ENCODE results near the gene COL28A1. TPM values are rescaled to one million over a fixed set of nuclear protein-coding genes. Genes with fewer than 3 reads are reported as not detected.
A peak's percentile ranks its signal among the peaks of the same experiment; 100 is the strongest.

The COL28A1 gene
- total RNA-seq, 1 experiment from 2014 or later, result 7.3 TPM

- ChIA-PET CTCF (no interaction called here), POLR2A (no interaction called here)
- no peaks in the 10 kb centered on the region for H3K4me1 Mint-ChIP-seq (ENCODE audit: low read depth, unreplicated experiment)
Measured at GRCh38 chr7:7370076-7370475, 165.6 kb downstream of the COL28A1 start.

GRCh38 chr7:7369134-7369533 is 166.5 kb downstream of the COL28A1 start:
- ChIA-PET CTCF (no interaction called here), POLR2A (no interaction called here)
- H3K36me3 ChIP-seq (ENCODE audit: control insufficient read depth, insufficient read depth, low read length), result no peaks in the 10 kb centered on the region
- Mint-ChIP-seq H3K9me3 (ENCODE audit: unreplicated experiment) (no peaks in the 10 kb centered on the region), H3K27me3 (ENCODE audit: insufficient read depth, unreplicated experiment) (no peaks in the 10 kb centered on the region), H3K4me3 (ENCODE audit: unreplicated experiment) (no peak overlapping the region), H3K4me1 (ENCODE audit: low read depth, unreplicated experiment) (no peaks in the 10 kb centered on the region), H3K27ac (ENCODE audit: unreplicated experiment) (no peak overlapping the region), H3K36me3 (ENCODE audit: insufficient read depth, unreplicated experiment) (no peaks in the 10 kb centered on the region)
- DNase-seq, result no peak
- no peaks in the 10 kb centered on the region for H3K27me3 ChIP-seq (replicated peaks; ENCODE audit: control insufficient read depth, insufficient read depth, low read length)
- no peak for TF ChIP-seq CTCF (IDR thresholded peaks at IDR 0.05; ENCODE audit: insufficient read depth in 1 of 2, low read depth in 1 of 2, low read length in 1 of 2, severe bottlenecking in 1 of 2, unreplicated experiment in 1 of 2)
- intact Hi-C loops (cut with micrococcal nuclease; ENCODE audit: unreplicated experiment), result no loop called here
- H3K4me3 ChIP-seq (ENCODE audit: low read depth, low read length), result no peak overlapping the region
- BruUV-seq (replicated peaks), result no TSS peak
- H3K9me3 ChIP-seq, result no peaks in the 10 kb centered on the region
- no peaks in the 10 kb centered on the region for H3K4me1 ChIP-seq

More at GRCh38 chr7:7370076-7370475, 165.6 kb downstream of the COL28A1 start:
- no peaks in the 10 kb centered on the region for H3K9me3 ChIP-seq
- H3K4me1 ChIP-seq, result no peaks in the 10 kb centered on the region
- H3K27me3 ChIP-seq (replicated peaks; ENCODE audit: control insufficient read depth, insufficient read depth, low read length), result no peaks in the 10 kb centered on the region
- H3K27ac Mint-ChIP-seq (ENCODE audit: unreplicated experiment), result no peak overlapping the region
- H3K27me3 Mint-ChIP-seq (ENCODE audit: insufficient read depth, unreplicated experiment), result no peaks in the 10 kb centered on the region
- no TSS peak for BruUV-seq (replicated peaks)
- intact Hi-C loops (cut with micrococcal nuclease; ENCODE audit: unreplicated experiment), result no loop called here
- no peak for DNase-seq
- no peaks in the 10 kb centered on the region for H3K36me3 ChIP-seq (ENCODE audit: control insufficient read depth, insufficient read depth, low read length)
- no peaks in the 10 kb centered on the region for H3K9me3 Mint-ChIP-seq (ENCODE audit: unreplicated experiment)
- no peak for TF ChIP-seq CTCF (IDR thresholded peaks at IDR 0.05; ENCODE audit: insufficient read depth in 1 of 2, low read depth in 1 of 2, low read length in 1 of 2, severe bottlenecking in 1 of 2, unreplicated experiment in 1 of 2)
- H3K4me3 ChIP-seq (ENCODE audit: low read depth, low read length), result no peak overlapping the region
- H3K36me3 Mint-ChIP-seq (ENCODE audit: insufficient read depth, unreplicated experiment), result no peaks in the 10 kb centered on the region
- H3K4me3 Mint-ChIP-seq (ENCODE audit: unreplicated experiment), result no peak overlapping the region

- no peaks in the 10 kb centered on the region for H3K9me3 Mint-ChIP-seq (ENCODE audit: unreplicated experiment)
- POLR2A ChIA-PET, result no interaction called here
- CTCF ChIA-PET, result no interaction called here
Measured at GRCh38 chr7:7354674-7355073, 181.0 kb downstream of the COL28A1 start.

More at GRCh38 chr7:7354674-7355073, 181.0 kb downstream of the COL28A1 start:
- Mint-ChIP-seq H3K4me3 (ENCODE audit: unreplicated experiment) (peak overlapping the region; percentile 1), H3K27ac (ENCODE audit: unreplicated experiment) (peak overlapping the region; percentile 19), H3K4me1 (ENCODE audit: low read depth, unreplicated experiment) (peaks cover 16% of the 10 kb centered on the region), H3K27me3 (ENCODE audit: insufficient read depth, unreplicated experiment) (no peaks in the 10 kb centered on the region), H3K36me3 (ENCODE audit: insufficient read depth, unreplicated experiment) (no peaks in the 10 kb centered on the region)
- Histone ChIP-seq H3K4me3 (ENCODE audit: low read depth, low read length) (no peak overlapping the region), H3K36me3 (ENCODE audit: control insufficient read depth, insufficient read depth, low read length) (no peaks in the 10 kb centered on the region), H3K4me1 (peaks cover 12% of the 10 kb centered on the region; the same call in 1 of the 2 replicates), H3K9me3 (no peaks in the 10 kb centered on the region), H3K27me3 (replicated peaks; ENCODE audit: control insufficient read depth, insufficient read depth, low read length) (no peaks in the 10 kb centered on the region)
- peak; percentile 45 to 50 for DNase-seq
- no peak for TF ChIP-seq CTCF (IDR thresholded peaks at IDR 0.05; ENCODE audit: insufficient read depth in 1 of 2, low read depth in 1 of 2, low read length in 1 of 2, severe bottlenecking in 1 of 2, unreplicated experiment in 1 of 2)
- BruUV-seq (replicated peaks), result no TSS peak
- intact Hi-C loops (cut with micrococcal nuclease; ENCODE audit: unreplicated experiment), result loop anchor here (1.0 to 5.0 kb wide), 3 partner anchors 87 to 252 kb away; partner anchors contain the start of gene C1GALT1
